NT2/D1 (cell line): ENCODE measurements around the gene MINK1.
A peak's percentile ranks its signal among the peaks of the same experiment; 100 is the strongest.

ENCODE experiments used
- DNase-seq: peaks from one replicate; pipeline ENCODE4 v3.0.0-alpha.2; 2011; ENCODE audit warnings: low read depth, low spot score
- H3K27me3 ChIP-seq: 2 replicates; pipeline ENCODE4 v1.6.0; 2011; ENCODE audit warnings: mild to moderate bottlenecking; ENCODE audit not compliant: insufficient read length, insufficient read depth
- H3K36me3 ChIP-seq: 2 replicates; pipeline ENCODE4 v1.6.1; 2011; ENCODE audit warnings: mild to moderate bottlenecking, low read length, mixed read lengths; ENCODE audit not compliant: insufficient read depth, insufficient read length
- H3K4me1 ChIP-seq: 2 replicates; pipeline ENCODE4 v1.5.1; 2011; ENCODE audit not compliant: insufficient read depth, insufficient read length
- H3K4me3 ChIP-seq: 2 replicates; pipeline ENCODE4 v1.5.1; 2011; ENCODE audit warnings: low read depth; ENCODE audit not compliant: insufficient read length
- H3K9ac ChIP-seq: 2 replicates; pipeline ENCODE4 v1.6.0; 2011; ENCODE audit warnings: low read depth; ENCODE audit not compliant: insufficient read length
- H3K9me3 ChIP-seq: 2 replicates; pipeline ENCODE4 v1.5.1; 2011; ENCODE audit warnings: mild to moderate bottlenecking, low read length; ENCODE audit not compliant: insufficient read depth
- SUZ12 ChIP-seq: IDR thresholded peaks from 2 replicates; pipeline ENCODE4 v1.6.1; 2011; ENCODE audit not compliant: insufficient read length, insufficient read depth; ENCODE audit errors: extremely low read depth
- YY1 ChIP-seq: IDR thresholded peaks from 2 replicates; pipeline ENCODE4 v1.6.1; 2011; ENCODE audit not compliant: insufficient read length, insufficient read depth
- ZNF274 ChIP-seq: IDR thresholded peaks from 2 replicates; pipeline ENCODE4 v1.6.1; 2011; ENCODE audit warnings: mild to moderate bottlenecking, low read depth, low read length

MINK1 gene

DNA sequence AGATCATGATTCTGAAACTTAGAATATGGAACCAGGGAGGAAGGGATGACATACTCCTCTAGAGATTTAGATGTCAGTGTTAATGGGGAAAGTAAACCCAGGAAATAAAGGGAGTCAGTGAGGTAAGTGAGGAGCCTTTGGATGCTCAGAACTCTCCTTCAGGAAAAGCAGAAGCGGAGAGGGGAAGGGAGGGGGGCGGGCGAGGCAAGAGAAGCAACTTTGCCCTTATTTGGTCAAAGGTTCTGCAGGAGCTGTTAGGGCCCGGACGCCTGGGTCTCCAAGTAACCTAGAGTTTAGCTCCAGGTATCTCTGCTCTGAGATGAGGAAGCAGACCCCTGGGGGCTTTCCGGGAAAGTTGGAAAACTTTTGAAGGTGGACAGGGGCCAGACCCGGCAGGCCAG is 113.9 kb downstream of the MINK1 start:
- peak overlapping the region; percentile 97 for H3K4me3 ChIP-seq
- peaks cover 2% of the 10 kb centered on the region for H3K4me1 ChIP-seq
- no peaks in the 10 kb centered on the region for H3K9me3 ChIP-seq
- no peaks in the 10 kb centered on the region for H3K27me3 ChIP-seq
- no peak for DNase-seq
- H3K9ac ChIP-seq = peak overlapping the region; percentile 71
- H3K36me3 ChIP-seq = peaks cover 60% of the 10 kb centered on the region
- TF ChIP-seq ZNF274 (no peak), YY1 (no peak), SUZ12 (no peak)
